ENCODE data around the gene HMGCR. TPM values are rescaled to one million over a fixed set of nuclear protein-coding genes. Genes with fewer than 3 reads are reported as not detected.

Gene HMGCR
- total RNA-seq, 1 donor from 2014 or later = 321 TPM

DNA sequence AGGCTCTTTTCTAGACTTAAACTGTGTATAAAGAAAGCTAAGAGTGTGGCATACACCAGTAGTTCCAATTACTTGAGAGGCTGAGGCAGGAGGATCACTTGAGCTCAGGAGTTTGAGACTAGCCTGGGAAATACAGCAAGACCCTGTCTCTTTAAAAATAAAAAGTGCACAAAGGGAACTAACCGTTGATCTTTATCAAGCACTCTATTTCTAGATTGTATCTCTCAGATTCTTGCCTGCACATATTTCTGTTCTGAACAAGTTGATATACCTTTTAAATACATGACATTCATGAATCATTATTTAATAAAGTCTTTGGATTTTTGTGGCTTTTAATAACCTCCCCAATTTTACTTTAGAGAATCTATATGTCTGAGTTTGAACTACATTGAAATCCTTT is 47.2 kb downstream of the HMGCR start:
- no peak for DNase-seq (ENCODE audit: low read depth, low spot score)
- Mint-ChIP-seq H3K4me3 (no peak overlapping the region), H3K27ac (ENCODE audit: unreplicated experiment) (no peak overlapping the region), H3K9me3 (no peaks in the 10 kb centered on the region), H3K4me1 (no peaks in the 10 kb centered on the region), H3K27me3 (ENCODE audit: low read depth) (no peaks in the 10 kb centered on the region), H3K36me3 (ENCODE audit: low read depth) (peaks cover 7% of the 10 kb centered on the region)
- TF ChIP-seq CTCF (conservative IDR thresholded peaks at IDR 0.05) = no peak

DNA sequence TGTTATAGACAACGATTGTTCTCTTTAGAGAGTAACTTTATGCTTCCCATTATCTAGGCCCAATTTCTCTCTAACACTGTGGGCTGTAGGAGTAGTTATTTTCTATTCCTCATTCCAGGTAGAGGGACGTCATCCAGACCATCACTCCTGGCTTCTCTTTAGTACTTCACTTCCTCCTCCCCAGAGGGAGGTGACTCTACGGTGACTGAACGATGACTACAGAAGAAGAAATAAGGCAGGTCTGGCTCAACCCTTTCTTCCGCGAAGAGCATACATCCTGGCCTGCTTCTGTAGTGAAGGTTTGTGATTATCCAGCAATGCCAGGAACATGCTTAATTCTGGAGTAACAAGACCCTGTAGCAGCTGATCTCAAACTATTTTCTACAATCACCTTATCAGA is 50.8 kb downstream of the HMGCR start:
- peaks cover 4% of the 10 kb centered on the region for H3K36me3 Mint-ChIP-seq (ENCODE audit: low read depth)
- H3K27me3 Mint-ChIP-seq (ENCODE audit: low read depth) = no peaks in the 10 kb centered on the region
- DNase-seq (ENCODE audit: low read depth, low spot score) = no peak
- H3K4me3 Mint-ChIP-seq = no peak overlapping the region
- no peak for TF ChIP-seq CTCF (conservative IDR thresholded peaks at IDR 0.05)
- no peak overlapping the region for H3K27ac Mint-ChIP-seq (ENCODE audit: unreplicated experiment)
- H3K9me3 Mint-ChIP-seq = no peaks in the 10 kb centered on the region
- no peaks in the 10 kb centered on the region for H3K4me1 Mint-ChIP-seq

- Mint-ChIP-seq H3K4me1 (no peaks in the 10 kb centered on the region), H3K27ac (ENCODE audit: unreplicated experiment) (no peak overlapping the region), H3K4me3 (no peak overlapping the region), H3K27me3 (ENCODE audit: low read depth) (no peaks in the 10 kb centered on the region), H3K36me3 (ENCODE audit: low read depth) (peaks cover 4% of the 10 kb centered on the region), H3K9me3 (no peaks in the 10 kb centered on the region)
- DNase-seq (ENCODE audit: low read depth, low spot score) = no peak
- TF ChIP-seq CTCF (conservative IDR thresholded peaks at IDR 0.05) = no peak
Observed at GRCh38 chr5:75389430-75389829, 52.4 kb downstream of the HMGCR start.

- Mint-ChIP-seq H3K27me3 (ENCODE audit: low read depth) (no peaks in the 10 kb centered on the region), H3K4me1 (peaks cover 5% of the 10 kb centered on the region)
- TF ChIP-seq CTCF (conservative IDR thresholded peaks at IDR 0.05) = no peak
Observed at GRCh38 chr5:75395277-75395676, 58.3 kb downstream of the HMGCR start.

DNA sequence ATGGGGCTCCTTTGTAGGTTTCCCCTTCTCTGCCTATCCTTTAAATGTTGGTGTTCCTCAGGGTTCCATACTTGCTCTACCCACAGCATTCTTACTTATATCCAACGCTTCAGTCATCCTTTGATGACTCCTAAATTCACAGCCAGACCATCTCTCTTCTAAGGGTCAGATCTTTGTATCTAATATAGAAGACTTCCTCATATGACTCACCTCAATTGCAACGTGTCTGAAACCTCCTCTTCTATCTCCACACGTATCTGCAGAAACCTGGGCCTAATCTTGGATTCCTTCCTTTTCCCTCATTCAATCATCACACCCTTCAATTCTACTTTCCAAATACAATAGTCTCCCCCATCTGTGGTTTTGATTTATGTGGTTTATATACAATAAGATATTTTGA is 68.3 kb downstream of the HMGCR start:
- DNase-seq (ENCODE audit: low read depth, low spot score) = no peak
- no peaks in the 10 kb centered on the region for H3K9me3 Mint-ChIP-seq
- H3K4me1 Mint-ChIP-seq = no peaks in the 10 kb centered on the region
- H3K27me3 Mint-ChIP-seq (ENCODE audit: low read depth) = no peaks in the 10 kb centered on the region
- H3K4me3 Mint-ChIP-seq = no peak overlapping the region
- no peak overlapping the region for H3K27ac Mint-ChIP-seq (ENCODE audit: unreplicated experiment)
- no peak for TF ChIP-seq CTCF (conservative IDR thresholded peaks at IDR 0.05)
- H3K36me3 Mint-ChIP-seq (ENCODE audit: low read depth) = peaks cover 9% of the 10 kb centered on the region

More at GRCh38 chr5:75395277-75395676, 58.3 kb downstream of the HMGCR start:
- DNase-seq (ENCODE audit: low read depth, low spot score) = peak; percentile 20
- Mint-ChIP-seq H3K4me3 (no peak overlapping the region), H3K27ac (ENCODE audit: unreplicated experiment) (no peak overlapping the region), H3K9me3 (no peaks in the 10 kb centered on the region), H3K36me3 (ENCODE audit: low read depth) (no peaks in the 10 kb centered on the region)

Other genes starting within 250 kb of the HMGCR start
- gene ANKRD31, start 100.3 kb upstream of the HMGCR start, total RNA-seq = 0.39 and 0.51 TPM in 2 replicates
- gene CERT1, start 174.4 kb downstream of the HMGCR start, total RNA-seq = 24.6 and 25.5 TPM in 2 replicates
- 19.7 and 20.0 TPM in 2 replicates for gene POLK, start 174.7 kb downstream of the HMGCR start, total RNA-seq